Measurements from ENCODE around the gene RNF224.

GRCh38 chr9:137234758-137235423, 7.6 kb downstream of the RNF224 start:
- no peak for TF ChIP-seq CTCF (IDR thresholded peaks at IDR 0.05)
- no peak for TF ChIP-seq ZFX (IDR thresholded peaks at IDR 0.05; ENCODE audit: borderline replicate concordance)

All from 22Rv1 (cell line).